Measurements from ENCODE around the gene ABI1. TPM values are rescaled to one million over a fixed set of nuclear protein-coding genes. Genes with fewer than 3 reads are reported as not detected.

ABI1 gene
- total and polyA plus RNA-seq, 9 of the 15 experiments (the other 6 are each of a cell fraction or from before 2014, with no cell fraction given) = 22.1 to 52.3 (median 39.0) TPM

- Histone ChIP-seq H3K27ac (ENCODE audit: extremely low read depth, low read depth, low read length) (no peak overlapping the region), H3K9me1 (ENCODE audit: control insufficient read depth, insufficient read depth, low read length) (no peaks in the 10 kb centered on the region), H3K9me3 (replicated peaks; ENCODE audit: control insufficient read depth, insufficient read depth, low read depth, low read length) (no peaks in the 10 kb centered on the region), H4K20me1 (replicated peaks; ENCODE audit: control insufficient read depth, insufficient read depth, low read length) (peaks cover 15% of the 10 kb centered on the region), H3K27me3 (ENCODE audit: control insufficient read depth in 2 of 2, insufficient read depth in 2 of 2, low read length in 2 of 2) (no peaks in the 10 kb centered on the region), H3K9ac (ENCODE audit: insufficient read depth in 1 of 2, low read depth in 2 of 2, low read length in 2 of 2) (no peak overlapping the region), H3K4me1 (replicated peaks in 1 of 2; ENCODE audit: control insufficient read depth in 2 of 2, insufficient read depth in 2 of 2, low read length in 2 of 2) (0 out of 5 replicates have a peak, but pooled peaks cover 0 to 6% of the 10 kb centered on the region in 2 experiments), H3K79me2 (ENCODE audit: control insufficient read depth, insufficient read depth, low read length) (peaks cover 62% of the 10 kb centered on the region), H3K36me3 (ENCODE audit: control insufficient read depth, insufficient read depth, low read length) (no peaks in the 10 kb centered on the region), H3K4me3 (no peak overlapping the region), H3K4me2 (ENCODE audit: insufficient read depth, low read length) (no peak overlapping the region), H2AFZ (ENCODE audit: low read depth, low read length) (no peak overlapping the region)
- DNase-seq (ENCODE audit: extremely low read depth in 1 of 4, low spot score in 3 of 4) = no peak
- intact Hi-C loops (cut with micrococcal nuclease) (no loop called here), in situ Hi-C loops (cut with MboI) (no loop called here)
- TF ChIP-seq ZNF146 (CRISPR knock-in tag; IDR thresholded peaks at IDR 0.05; ENCODE audit: unreplicated experiment) = no peak
- no peak for TF ChIP-seq HDAC6 (IDR thresholded peaks at IDR 0.05; ENCODE audit: low read depth, low read length)
- no TSS peak for BruUV-seq (replicated peaks)
- ChIA-PET POLR2A (no interaction called here), CTCF (ENCODE audit: low intra/inter-chr PET ratio) (no interaction called here)
- ATAC-seq = no peak
- 65% methylated on average over 4 of the region's 4 CpGs for WGBS (ENCODE audit: insufficient coverage, low coverage, missing lambda C conversion rate)
- no peak for FAIRE-seq
Observed at GRCh38 chr10:26807532-26807931, 53.2 kb downstream of the ABI1 start.

DNA sequence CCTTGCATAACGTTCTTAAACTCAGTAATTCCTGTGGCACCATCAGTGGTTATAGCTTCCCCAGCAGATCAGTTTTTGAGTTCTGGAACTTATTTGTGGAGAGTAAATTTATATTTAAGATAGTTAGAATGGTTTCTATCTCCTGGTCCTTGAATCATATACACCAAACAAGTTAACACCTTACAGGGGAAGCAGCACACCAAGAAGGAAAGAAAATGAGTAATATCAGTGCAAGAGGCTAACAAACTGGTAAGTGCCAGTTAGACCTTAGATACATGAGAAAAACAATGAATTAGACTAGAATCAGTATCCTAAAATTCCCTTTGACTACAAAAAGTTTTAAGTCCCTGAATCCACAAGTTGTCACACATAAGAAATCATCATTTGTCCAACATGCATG lies 54.2 kb downstream of the ABI1 start:
- no peak for TF ChIP-seq NBN (IDR thresholded peaks at IDR 0.05; ENCODE audit: low read depth)
- no peak for TF ChIP-seq ZNF133 (CRISPR knock-in tag; IDR thresholded peaks at IDR 0.05)
- Histone ChIP-seq H3K36me3 (ENCODE audit: control insufficient read depth, insufficient read depth, low read length) (no peaks in the 10 kb centered on the region), H3K79me2 (ENCODE audit: control insufficient read depth, insufficient read depth, low read length) (peaks cover 62% of the 10 kb centered on the region), H3K4me2 (ENCODE audit: insufficient read depth, low read length) (no peak overlapping the region), H3K27ac (ENCODE audit: extremely low read depth, low read depth, low read length) (no peak overlapping the region), H4K20me1 (replicated peaks; ENCODE audit: control insufficient read depth, insufficient read depth, low read length) (peaks cover 15% of the 10 kb centered on the region), H3K27me3 (ENCODE audit: control insufficient read depth in 2 of 2, insufficient read depth in 2 of 2, low read length in 2 of 2) (no peaks in the 10 kb centered on the region), H3K9me3 (replicated peaks; ENCODE audit: control insufficient read depth, insufficient read depth, low read depth, low read length) (no peaks in the 10 kb centered on the region), H3K4me1 (replicated peaks in 1 of 2; ENCODE audit: control insufficient read depth in 2 of 2, insufficient read depth in 2 of 2, low read length in 2 of 2) (0 out of 5 replicates have a peak, but pooled peaks cover 0 to 6% of the 10 kb centered on the region in 2 experiments), H2AFZ (ENCODE audit: low read depth, low read length) (no peak overlapping the region), H3K4me3 (no peak overlapping the region), H3K9ac (ENCODE audit: insufficient read depth in 1 of 2, low read depth in 2 of 2, low read length in 2 of 2) (no peak overlapping the region), H3K9me1 (ENCODE audit: control insufficient read depth, insufficient read depth, low read length) (no peaks in the 10 kb centered on the region)
- FAIRE-seq = no peak
- intact Hi-C loops (cut with micrococcal nuclease) = no loop called here
- POLR2A ChIA-PET = interaction anchor here (1.3 kb wide), 1 partner anchor 49 kb away, joined by 4 read pairs; no protein-coding TSS in a partner anchor
- in situ Hi-C loops (cut with MboI) = no loop called here
- DNase-seq (ENCODE audit: extremely low read depth in 1 of 4, low spot score in 3 of 4) = no peak
- BruUV-seq (replicated peaks) = no TSS peak
- no peak for ATAC-seq
- CTCF ChIA-PET (ENCODE audit: low intra/inter-chr PET ratio) = no interaction called here
- WGBS (ENCODE audit: insufficient coverage, low coverage, missing lambda C conversion rate) = 42% methylated on average over 1 of the region's 1 CpG
